HepG2 (cell line): ENCODE results near the gene PPP6R2. TPM values are rescaled to one million over a fixed set of nuclear protein-coding genes. Genes with fewer than 3 reads are reported as not detected.

Source experiments
- ATF7-NPFF ChIP-seq: sonication (generic); formaldehyde crosslinking; IDR thresholded peaks from 2 replicates; pipeline ENCODE4 v1.8.1; 2023; ENCODE audit warnings: mild to moderate bottlenecking, low read depth, missing genetic modification reagents, moderate library complexity
- CBFB ChIP-seq: sonication (generic); formaldehyde crosslinking; IDR thresholded peaks from 2 replicates; pipeline ENCODE4 v1.4.0; 2020; ENCODE audit warnings: missing genetic modification reagents
- ELF1 ChIP-seq: sonication (generic); formaldehyde crosslinking; IDR thresholded peaks from 2 replicates; pipeline ENCODE4 v1.4.0; 2020; ENCODE audit warnings: missing genetic modification reagents
- GATAD1 ChIP-seq: IDR thresholded peaks from 2 replicates; pipeline ENCODE4 v1.6.1; 2016; ENCODE audit warnings: missing genetic modification reagents, missing compliant biosample characterization
- HHEX ChIP-seq: IDR thresholded peaks from 2 replicates; pipeline ENCODE4 v1.6.1; 2016; ENCODE audit warnings: control low read depth
- HOXA3 ChIP-seq: sonication (generic); formaldehyde crosslinking; IDR thresholded peaks from 2 replicates; pipeline ENCODE4 v1.5.0; 2020; ENCODE audit warnings: missing genetic modification reagents
- ISX ChIP-seq: sonication (generic); formaldehyde crosslinking; conservative IDR thresholded peaks from 2 replicates; pipeline ENCODE4 v1.5.0; 2020; ENCODE audit warnings: missing genetic modification reagents
- MAF1 ChIP-seq: sonication (generic); formaldehyde crosslinking; IDR thresholded peaks from 2 replicates; pipeline ENCODE4 v1.5.0; 2020; ENCODE audit warnings: missing genetic modification reagents, borderline replicate concordance
- ZFAT ChIP-seq: sonication (generic); formaldehyde crosslinking; conservative IDR thresholded peaks from 2 replicates; pipeline ENCODE4 v1.8.1; 2023; ENCODE audit warnings: missing genetic modification reagents, inconsistent platforms
- ZNF230 ChIP-seq: sonication (generic); formaldehyde crosslinking; IDR thresholded peaks from 2 replicates; pipeline ENCODE4 v1.4.0; 2020; ENCODE audit warnings: mild to moderate bottlenecking, missing genetic modification reagents
- ZNF33B ChIP-seq: sonication (generic); formaldehyde crosslinking; IDR thresholded peaks from 2 replicates; pipeline ENCODE4 v1.5.1; 2020; ENCODE audit warnings: mild to moderate bottlenecking, missing genetic modification reagents
- ZNF672 ChIP-seq: sonication (generic); formaldehyde crosslinking; IDR thresholded peaks from 2 replicates; pipeline ENCODE4 v1.8.1; 2022; ENCODE audit warnings: missing genetic modification reagents
- ZNF772 ChIP-seq: sonication (generic); formaldehyde crosslinking; IDR thresholded peaks from 2 replicates; pipeline ENCODE4 v1.5.0; 2020; ENCODE audit warnings: mild to moderate bottlenecking, missing genetic modification reagents
- polyA plus RNA-seq, 8 experiments: library from polyadenylated mRNA; depleted of rRNA in 3 of 8; stranded (reverse) in 7 of 8; unstranded in 1 of 8; fragments of >200 nt; fragmentation: Illumina TruSeq in 4 of 8; extraction: Trizol in 4 of 8; gene quantifications; 2 replicates each; pipeline versions ENCODE4 v1.2.1 to v1.2.3, GENCODE V29; 2011 to 2016; ENCODE audit warnings: low read depth in 4 of 8, missing spikeins in 1 of 8, mixed read lengths in 1 of 8; ENCODE audit not compliant: insufficient read depth in 1 of 8
- total RNA-seq, 5 experiments: library from RNA; depleted of rRNA; stranded (reverse); fragments of >200 nt; fragmentation: Illumina TruSeq; extraction: Trizol; gene quantifications; 2 replicates each; pipeline ENCODE4 v1.2.3, GENCODE V29; 2016; ENCODE audit warnings: low read depth in 1 of 5
- TF ChIP-seq, protein P1 (sequence below): sonication (generic); formaldehyde crosslinking; IDR thresholded peaks from 2 replicates; pipeline ENCODE4 v1.5.0; 2020; ENCODE audit warnings: mild to moderate bottlenecking, missing genetic modification reagents, moderate library complexity
- TF ChIP-seq, protein P2 (sequence below): sonication (generic); formaldehyde crosslinking; IDR thresholded peaks from 2 replicates; pipeline ENCODE4 v1.4.0; 2020; ENCODE audit warnings: missing genetic modification reagents, borderline replicate concordance
- TF ChIP-seq, protein P3 (sequence below): sonication (generic); formaldehyde crosslinking; IDR thresholded peaks from 2 replicates; pipeline ENCODE4 v1.5.1; 2020; ENCODE audit warnings: missing genetic modification reagents, mild to moderate bottlenecking, borderline replicate concordance
- TF ChIP-seq, protein P4 (sequence below): sonication (generic); formaldehyde crosslinking; IDR thresholded peaks from 2 replicates; pipeline ENCODE4 v1.5.0; 2020; ENCODE audit warnings: missing genetic modification reagents
- TF ChIP-seq, protein P5 (sequence below): IDR thresholded peaks from 2 replicates; pipeline ENCODE4 v1.6.1; 2016; ENCODE audit warnings: mild to moderate bottlenecking, missing biosample characterization, missing genetic modification reagents
- TF ChIP-seq, protein P6 (sequence below): sonication (generic); formaldehyde crosslinking; IDR thresholded peaks from 2 replicates; pipeline ENCODE4 v1.4.0; 2020; ENCODE audit warnings: missing genetic modification reagents, borderline replicate concordance

The PPP6R2 gene
- total and polyA plus RNA-seq, 2 of the 13 experiments (the other 11 are each of a cell fraction or from before 2014, with no cell fraction given), result 55.0 to 102 TPM

DNA sequence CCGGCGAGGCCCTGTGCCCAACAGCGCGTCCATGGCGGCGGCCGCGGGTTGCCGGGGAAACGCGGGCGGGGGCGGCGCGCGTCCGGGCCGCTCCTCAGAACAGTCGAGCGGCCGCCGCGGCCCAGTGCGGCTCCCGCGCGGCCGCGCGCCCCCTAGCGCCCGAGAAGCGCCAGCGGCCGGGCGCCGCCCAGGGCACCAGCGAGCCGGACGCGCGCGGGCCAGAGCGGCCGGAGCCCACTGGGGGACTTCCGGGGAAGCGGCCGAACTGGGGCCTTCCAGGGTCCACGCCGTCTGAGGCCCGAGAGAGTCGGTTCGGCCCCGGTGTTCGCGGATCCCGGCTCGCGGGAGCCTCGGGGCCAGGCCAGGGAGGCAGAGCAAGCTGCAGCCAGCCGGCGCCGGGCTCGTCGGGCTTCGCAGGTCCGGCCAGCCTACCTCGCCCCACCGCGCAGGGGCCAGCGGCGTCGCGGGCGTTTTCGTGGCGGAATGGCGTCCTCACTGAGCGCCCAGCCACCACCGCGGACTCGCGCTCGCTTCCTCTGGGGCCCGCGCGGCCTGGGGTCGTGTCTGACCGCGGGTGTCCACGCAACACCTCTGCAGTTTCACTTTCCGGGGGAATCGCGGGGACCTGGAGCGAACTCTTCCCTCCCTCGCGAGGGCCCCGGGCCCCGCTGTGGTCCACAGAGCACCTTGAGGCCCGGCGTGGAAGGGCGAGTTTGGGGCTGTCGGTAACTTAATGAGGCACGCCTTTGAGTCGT lies 16.0 kb upstream of the PPP6R2 start, which contains the start of gene DENND6B (continued):
- TF ChIP-seq ZNF230 (peak; percentile 66), ZNF672 (CRISPR knock-in tag) (no peak), GATAD1 (CRISPR knock-in tag) (peak; percentile 70), ATF7-NPFF (CRISPR knock-in tag) (peak; percentile 44; the same call in 1 of the 2 replicates), CBFB (CRISPR knock-in tag) (peak; percentile 61; the same call in 1 of the 2 replicates), ZNF33B (CRISPR knock-in tag) (peak; percentile 66; the same call in 1 of the 2 replicates), HHEX (CRISPR knock-in tag) (no peak), HOXA3 (peak; percentile 86), ISX (0 out of 2 replicates have a peak, but pooled peaks have one; percentile 67), ZNF772 (CRISPR knock-in tag) (peak; percentile 81; the same call in 1 of the 2 replicates), ZFAT (0 out of 2 replicates have a peak, but pooled peaks have one; percentile 82), ELF1 (peak; percentile 76), MAF1 (no peak)
- TF ChIP-seq, protein P1, sequence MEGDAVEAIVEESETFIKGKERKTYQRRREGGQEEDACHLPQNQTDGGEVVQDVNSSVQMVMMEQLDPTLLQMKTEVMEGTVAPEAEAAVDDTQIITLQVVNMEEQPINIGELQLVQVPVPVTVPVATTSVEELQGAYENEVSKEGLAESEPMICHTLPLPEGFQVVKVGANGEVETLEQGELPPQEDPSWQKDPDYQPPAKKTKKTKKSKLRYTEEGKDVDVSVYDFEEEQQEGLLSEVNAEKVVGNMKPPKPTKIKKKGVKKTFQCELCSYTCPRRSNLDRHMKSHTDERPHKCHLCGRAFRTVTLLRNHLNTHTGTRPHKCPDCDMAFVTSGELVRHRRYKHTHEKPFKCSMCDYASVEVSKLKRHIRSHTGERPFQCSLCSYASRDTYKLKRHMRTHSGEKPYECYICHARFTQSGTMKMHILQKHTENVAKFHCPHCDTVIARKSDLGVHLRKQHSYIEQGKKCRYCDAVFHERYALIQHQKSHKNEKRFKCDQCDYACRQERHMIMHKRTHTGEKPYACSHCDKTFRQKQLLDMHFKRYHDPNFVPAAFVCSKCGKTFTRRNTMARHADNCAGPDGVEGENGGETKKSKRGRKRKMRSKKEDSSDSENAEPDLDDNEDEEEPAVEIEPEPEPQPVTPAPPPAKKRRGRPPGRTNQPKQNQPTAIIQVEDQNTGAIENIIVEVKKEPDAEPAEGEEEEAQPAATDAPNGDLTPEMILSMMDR (CRISPR knock-in tag), result peak; percentile 54; the same call in 1 of the 2 replicates
- TF ChIP-seq, protein P2, sequence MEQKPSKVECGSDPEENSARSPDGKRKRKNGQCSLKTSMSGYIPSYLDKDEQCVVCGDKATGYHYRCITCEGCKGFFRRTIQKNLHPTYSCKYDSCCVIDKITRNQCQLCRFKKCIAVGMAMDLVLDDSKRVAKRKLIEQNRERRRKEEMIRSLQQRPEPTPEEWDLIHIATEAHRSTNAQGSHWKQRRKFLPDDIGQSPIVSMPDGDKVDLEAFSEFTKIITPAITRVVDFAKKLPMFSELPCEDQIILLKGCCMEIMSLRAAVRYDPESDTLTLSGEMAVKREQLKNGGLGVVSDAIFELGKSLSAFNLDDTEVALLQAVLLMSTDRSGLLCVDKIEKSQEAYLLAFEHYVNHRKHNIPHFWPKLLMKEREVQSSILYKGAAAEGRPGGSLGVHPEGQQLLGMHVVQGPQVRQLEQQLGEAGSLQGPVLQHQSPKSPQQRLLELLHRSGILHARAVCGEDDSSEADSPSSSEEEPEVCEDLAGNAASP (CRISPR knock-in tag), result peak; percentile 42; the same call in 1 of the 2 replicates
- TF ChIP-seq, protein P3, sequence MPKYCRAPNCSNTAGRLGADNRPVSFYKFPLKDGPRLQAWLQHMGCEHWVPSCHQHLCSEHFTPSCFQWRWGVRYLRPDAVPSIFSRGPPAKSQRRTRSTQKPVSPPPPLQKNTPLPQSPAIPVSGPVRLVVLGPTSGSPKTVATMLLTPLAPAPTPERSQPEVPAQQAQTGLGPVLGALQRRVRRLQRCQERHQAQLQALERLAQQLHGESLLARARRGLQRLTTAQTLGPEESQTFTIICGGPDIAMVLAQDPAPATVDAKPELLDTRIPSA (CRISPR knock-in tag), result no peak
- TF ChIP-seq, protein P4, sequence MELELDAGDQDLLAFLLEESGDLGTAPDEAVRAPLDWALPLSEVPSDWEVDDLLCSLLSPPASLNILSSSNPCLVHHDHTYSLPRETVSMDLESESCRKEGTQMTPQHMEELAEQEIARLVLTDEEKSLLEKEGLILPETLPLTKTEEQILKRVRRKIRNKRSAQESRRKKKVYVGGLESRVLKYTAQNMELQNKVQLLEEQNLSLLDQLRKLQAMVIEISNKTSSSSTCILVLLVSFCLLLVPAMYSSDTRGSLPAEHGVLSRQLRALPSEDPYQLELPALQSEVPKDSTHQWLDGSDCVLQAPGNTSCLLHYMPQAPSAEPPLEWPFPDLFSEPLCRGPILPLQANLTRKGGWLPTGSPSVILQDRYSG (CRISPR knock-in tag), result 0 out of 2 replicates have a peak, but pooled peaks have one; percentile 71
- TF ChIP-seq, protein P5, sequence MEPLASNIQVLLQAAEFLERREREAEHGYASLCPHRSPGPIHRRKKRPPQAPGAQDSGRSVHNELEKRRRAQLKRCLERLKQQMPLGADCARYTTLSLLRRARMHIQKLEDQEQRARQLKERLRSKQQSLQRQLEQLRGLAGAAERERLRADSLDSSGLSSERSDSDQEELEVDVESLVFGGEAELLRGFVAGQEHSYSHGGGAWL (CRISPR knock-in tag), result peak; percentile 72; the same call in 1 of the 2 replicates
- TF ChIP-seq, protein P6, sequence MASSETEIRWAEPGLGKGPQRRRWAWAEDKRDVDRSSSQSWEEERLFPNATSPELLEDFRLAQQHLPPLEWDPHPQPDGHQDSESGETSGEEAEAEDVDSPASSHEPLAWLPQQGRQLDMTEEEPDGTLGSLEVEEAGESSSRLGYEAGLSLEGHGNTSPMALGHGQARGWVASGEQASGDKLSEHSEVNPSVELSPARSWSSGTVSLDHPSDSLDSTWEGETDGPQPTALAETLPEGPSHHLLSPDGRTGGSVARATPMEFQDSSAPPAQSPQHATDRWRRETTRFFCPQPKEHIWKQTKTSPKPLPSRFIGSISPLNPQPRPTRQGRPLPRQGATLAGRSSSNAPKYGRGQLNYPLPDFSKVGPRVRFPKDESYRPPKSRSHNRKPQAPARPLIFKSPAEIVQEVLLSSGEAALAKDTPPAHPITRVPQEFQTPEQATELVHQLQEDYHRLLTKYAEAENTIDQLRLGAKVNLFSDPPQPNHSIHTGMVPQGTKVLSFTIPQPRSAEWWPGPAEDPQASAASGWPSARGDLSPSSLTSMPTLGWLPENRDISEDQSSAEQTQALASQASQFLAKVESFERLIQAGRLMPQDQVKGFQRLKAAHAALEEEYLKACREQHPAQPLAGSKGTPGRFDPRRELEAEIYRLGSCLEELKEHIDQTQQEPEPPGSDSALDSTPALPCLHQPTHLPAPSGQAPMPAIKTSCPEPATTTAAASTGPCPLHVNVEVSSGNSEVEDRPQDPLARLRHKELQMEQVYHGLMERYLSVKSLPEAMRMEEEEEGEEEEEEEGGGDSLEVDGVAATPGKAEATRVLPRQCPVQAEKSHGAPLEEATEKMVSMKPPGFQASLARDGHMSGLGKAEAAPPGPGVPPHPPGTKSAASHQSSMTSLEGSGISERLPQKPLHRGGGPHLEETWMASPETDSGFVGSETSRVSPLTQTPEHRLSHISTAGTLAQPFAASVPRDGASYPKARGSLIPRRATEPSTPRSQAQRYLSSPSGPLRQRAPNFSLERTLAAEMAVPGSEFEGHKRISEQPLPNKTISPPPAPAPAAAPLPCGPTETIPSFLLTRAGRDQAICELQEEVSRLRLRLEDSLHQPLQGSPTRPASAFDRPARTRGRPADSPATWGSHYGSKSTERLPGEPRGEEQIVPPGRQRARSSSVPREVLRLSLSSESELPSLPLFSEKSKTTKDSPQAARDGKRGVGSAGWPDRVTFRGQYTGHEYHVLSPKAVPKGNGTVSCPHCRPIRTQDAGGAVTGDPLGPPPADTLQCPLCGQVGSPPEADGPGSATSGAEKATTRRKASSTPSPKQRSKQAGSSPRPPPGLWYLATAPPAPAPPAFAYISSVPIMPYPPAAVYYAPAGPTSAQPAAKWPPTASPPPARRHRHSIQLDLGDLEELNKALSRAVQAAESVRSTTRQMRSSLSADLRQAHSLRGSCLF (CRISPR knock-in tag), result 0 out of 2 replicates have a peak, but pooled peaks have one; percentile 42
